Liver (tissue), 9 donors: ENCODE results near the gene PYGM. TPM values are rescaled to one million over a fixed set of nuclear protein-coding genes. Genes with fewer than 3 reads are reported as not detected.

Source experiments
- DNase-seq: peaks from one replicate; pipeline ENCODE4 v3.0.0-alpha.2; 2017; ENCODE audit warnings: low spot score
- H3K27ac ChIP-seq, 2 donors: one replicate each; pipeline ENCODE4 v1.7.0; 2013; ENCODE audit warnings: inconsistent platforms in 2 of 2, low read length in 2 of 2, control low read depth in 1 of 2, low read depth in 1 of 2, mild to moderate bottlenecking in 1 of 2
- H3K27me3 ChIP-seq, 4 donors: one replicate each; pipeline versions ENCODE4 v1.6.1 to v1.7.0; 2013; ENCODE audit warnings: low read length in 3 of 4, inconsistent platforms in 1 of 4, mild to moderate bottlenecking in 1 of 4, moderate library complexity in 1 of 4; ENCODE audit not compliant: control insufficient read depth in 4 of 4, insufficient read depth in 4 of 4
- H3K36me3 ChIP-seq, 4 donors: one replicate each; pipeline versions ENCODE4 v1.6.1 to v1.7.0; 2013; ENCODE audit warnings: low read length in 3 of 4, mild to moderate bottlenecking in 3 of 4, low read depth in 1 of 4, moderate library complexity in 1 of 4; ENCODE audit not compliant: control insufficient read depth in 4 of 4, insufficient read depth in 3 of 4
- H3K4me1 ChIP-seq, 4 donors: one replicate each; pipeline versions ENCODE4 v1.6.1 to v1.7.0; 2013; ENCODE audit warnings: low read length in 3 of 4, mild to moderate bottlenecking in 3 of 4, moderate library complexity in 1 of 4; ENCODE audit not compliant: control insufficient read depth in 4 of 4, insufficient read depth in 4 of 4
- H3K4me3 ChIP-seq, 3 donors: one replicate each; pipeline versions ENCODE4 v1.6.1 to v1.7.0; 2013; ENCODE audit warnings: low read length in 3 of 3, control low read depth in 1 of 3, low read depth in 1 of 3, mild to moderate bottlenecking in 1 of 3
- H3K9ac ChIP-seq, 2 donors: one replicate each; pipeline ENCODE4 v1.7.0; 2013; ENCODE audit warnings: low read length in 2 of 2, mild to moderate bottlenecking in 2 of 2, moderate library complexity in 2 of 2, control low read depth in 1 of 2, low read depth in 1 of 2
- H3K9me3 ChIP-seq, 4 donors: one replicate each; pipeline versions ENCODE4 v1.6.1 to v1.7.0; 2013; ENCODE audit warnings: low read length in 3 of 4; ENCODE audit not compliant: control insufficient read depth in 4 of 4
- ATF3 ChIP-seq: IDR thresholded peaks from 2 replicates; pipeline ENCODE4 v1.6.1; 2016; ENCODE audit warnings: antibody characterized with exemption
- CTCF ChIP-seq: fragments of 150-350 bp; IDR thresholded peaks from 2 replicates; pipeline ENCODE4 v1.5.1; 2017; ENCODE audit warnings: improper control_type of control experiment, low read depth, low read length; ENCODE audit not compliant: missing input control
- EGR1 ChIP-seq, 2 donors: IDR thresholded peaks; 2 replicates each; pipeline ENCODE4 v1.6.1; 2016 to 2018; ENCODE audit warnings: antibody characterized with exemption in 2 of 2, low read depth in 2 of 2
- FOXA2 ChIP-seq: IDR thresholded peaks from 2 replicates; pipeline ENCODE4 v1.6.1; 2016; ENCODE audit warnings: antibody characterized with exemption
- HNF4A ChIP-seq, 2 donors: conservative IDR thresholded peaks; 2 replicates each; pipeline ENCODE4 v1.6.1; 2016; ENCODE audit warnings: antibody characterized with exemption in 2 of 2, mild to moderate bottlenecking in 2 of 2
- JUND ChIP-seq, 2 donors: IDR thresholded peaks; 2 replicates each; pipeline ENCODE4 v1.6.1; 2016; ENCODE audit warnings: antibody characterized with exemption in 2 of 2
- MAX ChIP-seq: IDR thresholded peaks from 2 replicates; pipeline ENCODE4 v1.6.1; 2016; ENCODE audit warnings: antibody characterized with exemption
- NR2F2 ChIP-seq: IDR thresholded peaks from 2 replicates; pipeline ENCODE4 v1.6.1; 2016; ENCODE audit warnings: antibody characterized with exemption
- RAD21 ChIP-seq, 2 donors: IDR thresholded peaks; 2 replicates each; pipeline ENCODE4 v1.6.1; 2016; ENCODE audit warnings: antibody characterized with exemption in 2 of 2, mild to moderate bottlenecking in 2 of 2
- REST ChIP-seq: IDR thresholded peaks from 2 replicates; pipeline ENCODE4 v1.6.1; 2016; ENCODE audit warnings: antibody characterized with exemption, mild to moderate bottlenecking
- RXRA ChIP-seq, 2 donors: IDR thresholded peaks; 2 replicates each; pipeline ENCODE4 v1.6.1; 2017 to 2018; ENCODE audit warnings: antibody characterized with exemption in 2 of 2, mild to moderate bottlenecking in 1 of 2
- SP1 ChIP-seq: IDR thresholded peaks from 2 replicates; pipeline ENCODE4 v1.6.1; 2018; ENCODE audit warnings: antibody characterized with exemption, mild to moderate bottlenecking
- TAF1 ChIP-seq: conservative IDR thresholded peaks from 2 replicates; pipeline ENCODE4 v1.6.1; 2016; ENCODE audit warnings: antibody characterized with exemption, mild to moderate bottlenecking
- ZBTB33 ChIP-seq: IDR thresholded peaks from 2 replicates; pipeline ENCODE4 v1.6.1; 2016; ENCODE audit warnings: antibody characterized with exemption
- WGBS: extraction: QIAGEN DNeasy Blood & Tissue Kit; methylation state at CpG from one replicate; pipeline ENCODE4 v1.1.7; 2013; 5-methylcytosine and 5-hydroxymethylcytosine counted together
- polyA plus RNA-seq, 2 donors: library from polyadenylated mRNA; stranded (reverse) in 1 of 2; unstranded in 1 of 2; fragments of 200-250 nt in 1 of 2; fragments of >200 nt in 1 of 2; fragmentation: Nextera tagmentation in 1 of 2; extraction: Ambion mirVana in 1 of 2; gene quantifications; one replicate each; pipeline versions ENCODE4 v1.2.1 to v1.2.3, GENCODE V29; 2013 to 2015
- total RNA-seq, 2 donors: library from RNA; depleted of rRNA; stranded (reverse); fragments of >200 nt; gene quantifications; one replicate each; pipeline ENCODE4 v1.2.3, GENCODE V29; 2014
- donor health status: healthy.
- donor health status: healthy.
- donor health status: healthy.
- donor health status: healthy.
- donor health status: healthy.

PYGM gene
- total and polyA plus RNA-seq, 4 donors = 0.23 to 1.3 (median 0.29) TPM

- DNase-seq = no peak
- H3K27me3 ChIP-seq = peaks cover 16 to 23% (median 19%) of the 10 kb centered on the region in 4 donors
- WGBS = 42% methylated on average over 5 of the region's 5 CpGs
- no peaks in the 10 kb centered on the region for H3K36me3 ChIP-seq
- H3K9me3 ChIP-seq = no peaks in the 10 kb centered on the region
- no peak overlapping the region for H3K27ac ChIP-seq
- H3K9ac ChIP-seq = no peak overlapping the region
- TF ChIP-seq SP1 = no peak
- no peak for TF ChIP-seq REST
- H3K4me3 ChIP-seq = no peak overlapping the region
- peaks cover 2 to 9% (median 5%) of the 10 kb centered on the region in 4 donors for H3K4me1 ChIP-seq
Measured at GRCh38 chr11:64715110-64715509, 44.7 kb downstream of the PYGM start.

- H3K27me3 ChIP-seq = peaks cover 12 to 23% (median 19%) of the 10 kb centered on the region in 4 donors
- H3K4me1 ChIP-seq = peaks cover 2 to 9% (median 5%) of the 10 kb centered on the region in 4 donors
- TF ChIP-seq EGR1 (IDR thresholded peaks at IDR 0.05; ENCODE audit: low read depth in 2 of 2) (no peak), CTCF (no peak), RAD21 (IDR thresholded peaks at IDR 0.05) (no peak), REST (no peak), MAX (no peak), HNF4A (conservative IDR thresholded peaks at IDR 0.05) (no peak), ATF3 (no peak), ZBTB33 (no peak), RXRA (IDR thresholded peaks at IDR 0.05) (no peak), TAF1 (no peak), NR2F2 (no peak), FOXA2 (no peak), JUND (IDR thresholded peaks at IDR 0.05) (no peak)
- no peak for DNase-seq
- WGBS = 61% methylated on average over 5 of the region's 5 CpGs
- no peaks in the 10 kb centered on the region for H3K9me3 ChIP-seq
- no peak overlapping the region for H3K27ac ChIP-seq
- H3K9ac ChIP-seq = no peak overlapping the region
- no peak overlapping the region for H3K4me3 ChIP-seq
- H3K36me3 ChIP-seq = no peaks in the 10 kb centered on the region
Measured at GRCh38 chr11:64714666-64715065, 45.1 kb downstream of the PYGM start.
